HepG2 (cell line): ENCODE results near the gene FOSB. TPM values are rescaled to one million over a fixed set of nuclear protein-coding genes. Genes with fewer than 3 reads are reported as not detected.

ENCODE experiments used
- AFF4 ChIP-seq: sonication (generic); formaldehyde crosslinking; IDR thresholded peaks from 2 replicates; pipeline ENCODE4 v1.4.0; 2020; ENCODE audit warnings: missing genetic modification reagents
- E2F1 ChIP-seq: sonication (generic); formaldehyde crosslinking; IDR thresholded peaks from 2 replicates; pipeline ENCODE4 v1.5.0; 2020; ENCODE audit warnings: missing genetic modification reagents
- HDAC1 ChIP-seq: sonication (generic); formaldehyde crosslinking; IDR thresholded peaks from 2 replicates; pipeline ENCODE4 v1.5.1; 2020; ENCODE audit warnings: mild to moderate bottlenecking, missing genetic modification reagents
- JUN ChIP-seq: sonication (generic); formaldehyde crosslinking; IDR thresholded peaks from 2 replicates; pipeline ENCODE4 v1.4.0; 2020; ENCODE audit warnings: mild to moderate bottlenecking, missing genetic modification reagents
- MEF2D ChIP-seq: sonication (generic); formaldehyde crosslinking; IDR thresholded peaks from 2 replicates; pipeline ENCODE4 v1.5.1; 2020; ENCODE audit warnings: mild to moderate bottlenecking, missing genetic modification reagents
- PHF5A ChIP-seq: IDR thresholded peaks from one replicate; pipeline ENCODE4 v1.6.1; 2018; ENCODE audit warnings: low read depth, missing genetic modification reagents; ENCODE audit not compliant: unreplicated experiment
- REPIN1 ChIP-seq: sonication (generic); formaldehyde crosslinking; IDR thresholded peaks from 2 replicates; pipeline ENCODE4 v1.8.0; 2022; ENCODE audit warnings: missing genetic modification reagents, low read depth, mild to moderate bottlenecking, borderline replicate concordance
- SNAI1 ChIP-seq: sonication (generic); formaldehyde crosslinking; IDR thresholded peaks from 2 replicates; pipeline ENCODE4 v1.5.0; 2020; ENCODE audit warnings: mild to moderate bottlenecking, missing genetic modification reagents, borderline replicate concordance
- TERF1 ChIP-seq: sonication (generic); formaldehyde crosslinking; IDR thresholded peaks from 2 replicates; pipeline ENCODE4 v1.8.0; 2022; ENCODE audit warnings: mild to moderate bottlenecking, missing genetic modification reagents, moderate library complexity
- ZBTB7A ChIP-seq: sonication (generic); formaldehyde crosslinking; IDR thresholded peaks from 2 replicates; pipeline ENCODE4 v1.8.0; 2022; ENCODE audit warnings: mild to moderate bottlenecking, missing genetic modification reagents
- ZEB1 ChIP-seq: IDR thresholded peaks from 2 replicates; pipeline ENCODE4 v1.6.1; 2012; ENCODE audit warnings: mild to moderate bottlenecking, low read depth, inconsistent platforms; ENCODE audit not compliant: insufficient replicate concordance
- ZNF512 ChIP-seq: sonication (generic); formaldehyde crosslinking; IDR thresholded peaks from 2 replicates; pipeline ENCODE4 v1.4.0; 2020; ENCODE audit warnings: mild to moderate bottlenecking, missing genetic modification reagents
- ZNF609 ChIP-seq: sonication (generic); formaldehyde crosslinking; IDR thresholded peaks from 2 replicates; pipeline ENCODE4 v1.4.0; 2020; ENCODE audit warnings: mild to moderate bottlenecking, missing genetic modification reagents, borderline replicate concordance
- polyA plus RNA-seq, 8 experiments: library from polyadenylated mRNA; depleted of rRNA in 3 of 8; stranded (reverse) in 7 of 8; unstranded in 1 of 8; fragments of >200 nt; fragmentation: Illumina TruSeq in 4 of 8; extraction: Trizol in 4 of 8; gene quantifications; 2 replicates each; pipeline versions ENCODE4 v1.2.1 to v1.2.3, GENCODE V29; 2011 to 2016; ENCODE audit warnings: low read depth in 4 of 8, missing spikeins in 1 of 8, mixed read lengths in 1 of 8; ENCODE audit not compliant: insufficient read depth in 1 of 8
- total RNA-seq, 5 experiments: library from RNA; depleted of rRNA; stranded (reverse); fragments of >200 nt; fragmentation: Illumina TruSeq; extraction: Trizol; gene quantifications; 2 replicates each; pipeline ENCODE4 v1.2.3, GENCODE V29; 2016; ENCODE audit warnings: low read depth in 1 of 5

FOSB gene
- total and polyA plus RNA-seq, 2 of the 13 experiments (the other 11 are each of a cell fraction or from before 2014, with no cell fraction given): 2.8 to 6.0 TPM

GRCh38 chr19:45443462-45444317 is 24.1 kb upstream of the FOSB start (continued):
- TF ChIP-seq ZNF512 (CRISPR knock-in tag): no peak
- TF ChIP-seq ZEB1: no peak
- TF ChIP-seq JUN: no peak
- no peak for TF ChIP-seq SNAI1 (CRISPR knock-in tag)
- TF ChIP-seq MEF2D (CRISPR knock-in tag): peak; percentile 72; the same call in 1 of the 2 replicates
- TF ChIP-seq E2F1: 0 out of 2 replicates have a peak, but pooled peaks have one; percentile 21
- TF ChIP-seq HDAC1 (CRISPR knock-in tag): peak; percentile 80
- no peak for TF ChIP-seq TERF1 (CRISPR knock-in tag)
- TF ChIP-seq AFF4 (CRISPR knock-in tag): no peak
- peak; percentile 46; the same call in 1 of the 2 replicates for TF ChIP-seq REPIN1 (CRISPR knock-in tag)
- TF ChIP-seq PHF5A (CRISPR knock-in tag): no peak
- no peak for TF ChIP-seq ZNF609
- no peak for TF ChIP-seq ZBTB7A
